Measurements from ENCODE around the gene MCM3AP. TPM values are rescaled to one million over a fixed set of nuclear protein-coding genes. Genes with fewer than 3 reads are reported as not detected.
A peak's percentile ranks its signal among the peaks of the same experiment; 100 is the strongest.

Gene MCM3AP
- total RNA-seq, 2 donors from 2014 or later = 52.7 to 102 TPM

- Histone ChIP-seq H3K4me1 (peaks cover 33% of the 10 kb centered on the region), H3K27ac (no peak overlapping the region), H3K27me3 (no peaks in the 10 kb centered on the region), H3K36me3 (replicated peaks in 1 of 2; ENCODE audit: insufficient read depth in 1 of 2, low read depth in 2 of 2) (no peaks in the 10 kb centered on the region), H3K9me3 (no peaks in the 10 kb centered on the region), H3K4me3 (no peak overlapping the region)
- TF ChIP-seq CTCF (IDR thresholded peaks at IDR 0.05) = no peak
- no peak for TF ChIP-seq POLR2A (IDR thresholded peaks at IDR 0.05)
- intact Hi-C loops (cut with DNase I) = no loop called here
- 59 to 73% methylated on average over 15 to 16 of the region's 16 CpGs for WGBS, 2 donors
- DNase-seq = peak in 2 of 4 donors; percentile 21 to 39
- no peak for ATAC-seq
Observed at GRCh38 chr21:46221664-46222435, 63.6 kb downstream of the MCM3AP start.

DNA sequence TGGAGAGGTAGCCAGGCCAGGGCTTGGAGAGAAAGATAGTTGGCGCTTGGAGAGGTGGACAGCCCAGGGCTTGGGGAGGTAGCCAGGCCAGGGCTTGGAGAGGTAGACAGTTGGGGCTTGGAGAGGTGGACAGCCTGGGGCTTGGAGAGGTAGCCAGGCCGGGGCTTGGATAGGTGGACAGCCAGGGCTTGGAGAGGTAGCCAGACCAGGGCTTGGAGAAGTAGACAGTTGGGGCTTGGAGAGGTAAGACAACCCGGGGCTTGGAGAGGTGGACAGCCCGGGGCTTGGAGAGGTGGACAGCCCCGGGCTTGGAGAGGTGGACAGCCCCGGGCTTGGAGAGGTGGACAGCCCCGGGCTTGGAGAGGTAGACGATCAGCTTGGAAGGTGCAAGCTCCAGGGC, 64.6 kb downstream of the MCM3AP start:
- no peak for DNase-seq
- TF ChIP-seq CTCF (IDR thresholded peaks at IDR 0.05) (no peak), POLR2A (IDR thresholded peaks at IDR 0.05) (no peak)
- intact Hi-C loops (cut with DNase I) = no loop called here
- Histone ChIP-seq H3K4me1 (peaks cover 23% of the 10 kb centered on the region), H3K27me3 (no peaks in the 10 kb centered on the region), H3K36me3 (replicated peaks in 1 of 2; ENCODE audit: insufficient read depth in 1 of 2, low read depth in 2 of 2) (no peaks in the 10 kb centered on the region), H3K27ac (no peak overlapping the region), H3K4me3 (no peak overlapping the region), H3K9me3 (no peaks in the 10 kb centered on the region)
- ATAC-seq = no peak
- WGBS, 2 donors = 89% methylated on average over 8 of the region's 8 CpGs

- no peak for DNase-seq
- Histone ChIP-seq H3K27ac (no peak overlapping the region), H3K4me1 (peaks cover 18% of the 10 kb centered on the region), H3K9me3 (no peaks in the 10 kb centered on the region), H3K36me3 (replicated peaks in 1 of 2; ENCODE audit: insufficient read depth in 1 of 2, low read depth in 2 of 2) (no peaks in the 10 kb centered on the region), H3K4me3 (no peak overlapping the region), H3K27me3 (no peaks in the 10 kb centered on the region)
- intact Hi-C loops (cut with DNase I) = no loop called here
- no peak for ATAC-seq
- 88 to 89% methylated on average over 13 of the region's 13 CpGs for WGBS, 2 donors
- TF ChIP-seq POLR2A (IDR thresholded peaks at IDR 0.05) (no peak), CTCF (IDR thresholded peaks at IDR 0.05) (no peak)
Observed at GRCh38 chr21:46220275-46220810, 65.1 kb downstream of the MCM3AP start.

GRCh38 chr21:46219591-46220239, 65.7 kb downstream of the MCM3AP start:
- Histone ChIP-seq H3K4me3 (no peak overlapping the region), H3K36me3 (replicated peaks in 1 of 2; ENCODE audit: insufficient read depth in 1 of 2, low read depth in 2 of 2) (no peaks in the 10 kb centered on the region), H3K27me3 (no peaks in the 10 kb centered on the region), H3K27ac (no peak overlapping the region), H3K4me1 (peaks cover 14% of the 10 kb centered on the region), H3K9me3 (no peaks in the 10 kb centered on the region)
- intact Hi-C loops (cut with DNase I) = no loop called here
- WGBS, 2 donors = 74 to 77% methylated on average over 12 to 13 of the region's 13 CpGs
- no peak for ATAC-seq
- TF ChIP-seq CTCF (IDR thresholded peaks at IDR 0.05) (no peak), POLR2A (IDR thresholded peaks at IDR 0.05) (no peak)
- DNase-seq = peak in 1 of 4 donors; percentile 25

All from body of pancreas (tissue), 4 donors.